Stomach (tissue), 9 donors: ENCODE data around the gene NFE2L2. TPM values are rescaled to one million over a fixed set of nuclear protein-coding genes. Genes with fewer than 3 reads are reported as not detected.
"Not testable (repeated sequence)": the region's sequence is repeated elsewhere in the genome, so short reads cannot be mapped to it uniquely, and the experiment has no call there.

Source experiments
- DNase-seq, 2 donors: peaks; one replicate each; pipeline versions ENCODE4 v3.0.0 to v3.0.0-alpha.2; 2013 to 2019
- H3K27ac ChIP-seq, 5 donors: fragments of 200-600 bp in 4 of 5; sonication (generic) in 4 of 5; one replicate each; pipeline ENCODE4 v1.5.1; 2013 to 2019; ENCODE audit warnings: mild to moderate bottlenecking in 1 of 5, moderate library complexity in 1 of 5
- H3K27me3 ChIP-seq, 3 donors: fragments of 200-600 bp; sonication (generic); one replicate each; pipeline ENCODE4 v1.5.1; 2017 to 2019; ENCODE audit warnings: mixed run types in 1 of 3
- H3K36me3 ChIP-seq, 4 donors: fragments of 200-600 bp; sonication (generic); 1 replicate in 3 of 4; 2 replicates in 1 of 4; pipeline ENCODE4 v1.5.1; 2016 to 2019
- H3K4me1 ChIP-seq, 4 donors: fragments of 200-600 bp; sonication (generic); one replicate each; pipeline ENCODE4 v1.5.1; 2016 to 2019
- H3K4me3 ChIP-seq, 4 donors: fragments of 200-600 bp; sonication (generic) in 3 of 4; one replicate each; pipeline ENCODE4 v1.5.1; 2016 to 2019; ENCODE audit warnings: mild to moderate bottlenecking in 1 of 4
- H3K9me3 ChIP-seq, 4 donors: fragments of 200-600 bp; sonication (generic); one replicate each; pipeline ENCODE4 v1.5.1; 2016 to 2019
- EP300 ChIP-seq: sonication (generic); formaldehyde crosslinking; IDR thresholded peaks from one replicate; pipeline ENCODE4 v1.6.1; 2017; ENCODE audit warnings: antibody characterized with exemption
- POLR2A ChIP-seq, 4 donors: fragments of 450-650 bp; IDR thresholded peaks; one replicate each; pipeline ENCODE4 v1.6.1; 2016; ENCODE audit warnings: antibody characterized with exemption in 4 of 4, control low read depth in 2 of 4, mild to moderate bottlenecking in 1 of 4, moderate library complexity in 1 of 4
- POLR2AphosphoS5 ChIP-seq, 3 donors: sonication (generic); formaldehyde crosslinking; IDR thresholded peaks; one replicate each; pipeline ENCODE4 v1.6.1; 2016; ENCODE audit warnings: antibody characterized with exemption in 3 of 3
- WGBS, 5 donors: extraction: QIAGEN DNeasy Blood & Tissue Kit in 3 of 5; methylation state at CpG; one replicate each; pipeline versions ENCODE4 v1.1.5 to v1.1.7; 2013 to 2018; 5-methylcytosine and 5-hydroxymethylcytosine counted together
- intact Hi-C: fragments of 100-400 bp; cut with DNase I; formaldehyde crosslinking; loops from one replicate; pipeline ENCODE4 v1.15.1; 2023; ENCODE audit warnings: low total_unique reads
- polyA plus RNA-seq, 3 donors: library from polyadenylated mRNA; stranded (reverse); fragments of 200-250 nt; gene quantifications; one replicate each; pipeline ENCODE4 v1.2.3, GENCODE V29; 2013
- total RNA-seq, 5 donors: library from RNA; depleted of rRNA; stranded (reverse); fragments of >200 nt; gene quantifications; one replicate each; pipeline versions ENCODE4 v1.1.0 to v1.2.3, GENCODE V29; 2014 to 2016
- TF ChIP-seq, protein P1 (sequence below), 7 experiments: fragments of 450-650 bp in 4 of 7; fragments of 200-600 bp in 3 of 7; sonication (generic) in 3 of 7; IDR thresholded peaks; one replicate each; pipeline ENCODE4 v1.5.1; 2016 to 2019; ENCODE audit warnings: antibody characterized with exemption in 7 of 7, control low read depth in 2 of 7, mild to moderate bottlenecking in 1 of 7
- donor health status: healthy with polysubstance abuse.
- donor health status: Bipolar disorder and iron deficiency.
- donor health status: healthy.

NFE2L2 gene
- total and polyA plus RNA-seq, 8 donors = 37.1 to 223 (median 112) TPM

DNA sequence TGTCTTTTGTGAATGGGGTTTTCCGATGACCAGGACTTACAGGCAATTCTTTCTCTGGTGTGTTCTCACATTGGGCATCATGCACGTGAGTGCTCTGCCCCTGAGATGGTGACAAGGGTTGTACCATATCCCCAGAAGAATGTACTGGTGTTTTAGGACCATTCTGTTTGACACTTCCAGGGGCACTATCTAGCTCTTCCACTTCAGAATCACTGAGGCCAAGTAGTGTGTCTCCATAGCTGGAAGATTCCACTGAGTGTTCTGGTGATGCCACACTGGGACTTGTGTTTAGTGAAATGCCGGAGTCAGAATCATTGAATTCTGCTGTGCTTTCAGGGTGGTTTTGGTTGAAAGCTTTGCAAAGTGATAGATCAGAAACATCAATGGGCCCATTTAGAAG lies 33.3 kb downstream of the NFE2L2 start:
- intact Hi-C loops = no loop called here
- 82 to 88% (median 88%) methylated on average over 3 of the region's 3 CpGs for WGBS, 5 donors
- Histone ChIP-seq H3K4me1 (peaks cover 4 to 90% (median 26%) of the 10 kb centered on the region in 4 donors), H3K27me3 (no peaks in the 10 kb centered on the region), H3K27ac (no peak overlapping the region), H3K4me3 (no peak overlapping the region), H3K36me3 (peaks cover 39 to 78% (median 68%) of the 10 kb centered on the region in 4 donors), H3K9me3 (no peaks in the 10 kb centered on the region)
- no peak for DNase-seq
- TF ChIP-seq POLR2AphosphoS5 (IDR thresholded peaks at IDR 0.05) = peak in 1 of 3 donors; percentile 3
- TF ChIP-seq, protein P1, sequence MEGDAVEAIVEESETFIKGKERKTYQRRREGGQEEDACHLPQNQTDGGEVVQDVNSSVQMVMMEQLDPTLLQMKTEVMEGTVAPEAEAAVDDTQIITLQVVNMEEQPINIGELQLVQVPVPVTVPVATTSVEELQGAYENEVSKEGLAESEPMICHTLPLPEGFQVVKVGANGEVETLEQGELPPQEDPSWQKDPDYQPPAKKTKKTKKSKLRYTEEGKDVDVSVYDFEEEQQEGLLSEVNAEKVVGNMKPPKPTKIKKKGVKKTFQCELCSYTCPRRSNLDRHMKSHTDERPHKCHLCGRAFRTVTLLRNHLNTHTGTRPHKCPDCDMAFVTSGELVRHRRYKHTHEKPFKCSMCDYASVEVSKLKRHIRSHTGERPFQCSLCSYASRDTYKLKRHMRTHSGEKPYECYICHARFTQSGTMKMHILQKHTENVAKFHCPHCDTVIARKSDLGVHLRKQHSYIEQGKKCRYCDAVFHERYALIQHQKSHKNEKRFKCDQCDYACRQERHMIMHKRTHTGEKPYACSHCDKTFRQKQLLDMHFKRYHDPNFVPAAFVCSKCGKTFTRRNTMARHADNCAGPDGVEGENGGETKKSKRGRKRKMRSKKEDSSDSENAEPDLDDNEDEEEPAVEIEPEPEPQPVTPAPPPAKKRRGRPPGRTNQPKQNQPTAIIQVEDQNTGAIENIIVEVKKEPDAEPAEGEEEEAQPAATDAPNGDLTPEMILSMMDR (IDR thresholded peaks at IDR 0.05) = no peak

DNA sequence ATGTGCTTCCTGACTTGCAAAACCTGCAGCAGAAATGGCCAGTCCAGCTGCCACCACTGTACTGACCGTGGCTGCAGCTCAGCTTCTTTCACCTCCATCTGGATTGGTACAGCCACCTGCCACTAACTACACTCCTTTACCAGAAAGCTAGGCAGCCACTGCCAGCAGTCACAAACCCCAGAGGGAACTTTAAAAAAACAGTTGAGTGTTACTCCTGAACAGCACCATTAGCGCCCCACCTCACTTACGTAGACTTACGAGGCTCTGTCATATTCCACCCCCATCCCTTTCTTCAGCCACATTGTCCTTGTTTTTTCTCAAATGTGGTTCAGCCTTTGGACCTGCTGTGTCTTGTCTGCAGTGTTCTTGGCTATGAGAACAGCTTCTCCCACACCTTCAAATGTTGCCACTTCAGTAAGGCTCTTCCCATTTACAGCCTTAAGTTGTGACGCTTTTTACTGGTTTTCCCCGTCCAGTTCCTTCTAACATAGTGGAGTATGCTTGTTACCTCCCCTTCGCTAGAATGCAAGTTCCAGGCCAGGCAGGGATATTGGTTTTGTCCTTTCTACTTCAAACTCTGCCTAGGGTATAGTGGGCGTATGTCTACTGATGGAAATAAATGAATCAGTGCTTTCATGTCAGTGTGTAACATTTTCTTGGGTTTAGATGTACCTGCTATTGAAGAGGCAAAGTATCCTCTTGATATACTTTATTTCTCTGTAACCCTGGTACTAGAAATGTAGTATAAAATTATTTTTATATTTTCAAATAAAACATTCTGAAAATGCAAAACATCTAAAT lies 34.9 kb downstream of the NFE2L2 start:
- Histone ChIP-seq H3K4me3 (no peak overlapping the region), H3K4me1 (peaks cover 4 to 77% (median 16%) of the 10 kb centered on the region in 4 donors), H3K27me3 (no peaks in the 10 kb centered on the region), H3K9me3 (no peaks in the 10 kb centered on the region), H3K36me3 (peaks cover 39 to 76% (median 74%) of the 10 kb centered on the region in 4 donors), H3K27ac (peak overlapping the region in 2 of 5 donors; percentile 18 to 48)
- TF ChIP-seq POLR2AphosphoS5 (IDR thresholded peaks at IDR 0.05) (peak in 1 of 3 donors; percentile 4), POLR2A (IDR thresholded peaks at IDR 0.05) (no peak), EP300 (no peak)
- TF ChIP-seq, protein P1 (IDR thresholded peaks at IDR 0.05) = no peak
- intact Hi-C loops = no loop called here
- no peak for DNase-seq
- WGBS, 5 donors = 83 to 90% (median 87%) methylated on average over 8 of the region's 8 CpGs

DNA sequence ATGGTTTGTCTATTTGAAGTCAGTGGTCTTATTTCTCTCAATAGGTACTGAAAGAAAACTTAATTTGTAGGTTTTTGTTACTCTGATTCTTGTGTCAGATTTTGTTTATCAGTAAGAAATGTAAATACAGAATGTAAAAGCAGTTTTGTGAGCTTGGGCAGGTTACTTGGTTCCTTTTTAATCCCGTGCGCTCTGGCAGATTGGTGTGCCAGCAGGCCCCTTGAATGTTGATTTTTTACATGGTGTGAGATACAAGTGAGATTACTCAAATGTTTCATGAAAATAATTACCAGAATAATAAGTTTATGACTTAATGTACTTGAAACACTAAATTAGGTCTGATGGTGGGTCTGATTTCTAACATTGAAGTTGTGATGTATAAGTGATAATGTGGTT lies 38.6 kb downstream of the NFE2L2 start:
- TF ChIP-seq POLR2AphosphoS5 (IDR thresholded peaks at IDR 0.05) = no peak
- no peak overlapping the region for H3K4me3 ChIP-seq
- H3K36me3 ChIP-seq = peaks cover 36 to 67% (median 65%) of the 10 kb centered on the region in 4 donors
- no peaks in the 10 kb centered on the region for H3K27me3 ChIP-seq
- H3K9me3 ChIP-seq = no peaks in the 10 kb centered on the region
- WGBS, 5 donors = 36 to 53% (median 44%) methylated on average over 2 of the region's 2 CpGs
- DNase-seq = no peak
- H3K27ac ChIP-seq = peak overlapping the region in 2 of 5 donors; percentile 38 to 65
- H3K4me1 ChIP-seq = peaks cover 0 to 66% (median 13%) of the 10 kb centered on the region in 4 donors
- intact Hi-C loops = no loop called here

DNA sequence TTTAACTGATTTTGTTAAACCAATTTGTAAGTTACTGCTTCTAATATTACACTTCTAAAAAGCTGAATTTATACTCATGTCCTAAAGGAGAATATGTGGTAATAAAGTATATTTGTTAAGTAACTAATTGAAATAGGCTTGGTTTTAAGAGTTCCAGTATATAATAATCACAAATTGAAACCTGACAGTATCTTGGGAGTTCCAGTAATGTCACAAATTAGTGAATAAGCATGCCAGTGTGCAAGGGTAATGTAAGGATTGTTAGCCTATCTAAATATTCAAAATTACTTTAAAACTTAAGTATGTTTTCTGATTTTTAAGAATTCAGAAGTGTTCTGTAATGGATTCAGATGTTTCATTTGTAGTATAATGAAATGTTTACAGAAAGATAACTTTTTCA lies 41.1 kb downstream of the NFE2L2 start:
- Histone ChIP-seq H3K4me1 (peaks cover 0 to 68% (median 25%) of the 10 kb centered on the region in 4 donors), H3K36me3 (peaks cover 33 to 74% (median 66%) of the 10 kb centered on the region in 4 donors)
- H3K9me3 ChIP-seq, H3K4me3 ChIP-seq, H3K27me3 ChIP-seq, DNase-seq, H3K27ac ChIP-seq, intact Hi-C loops: not testable (repeated sequence)

DNA sequence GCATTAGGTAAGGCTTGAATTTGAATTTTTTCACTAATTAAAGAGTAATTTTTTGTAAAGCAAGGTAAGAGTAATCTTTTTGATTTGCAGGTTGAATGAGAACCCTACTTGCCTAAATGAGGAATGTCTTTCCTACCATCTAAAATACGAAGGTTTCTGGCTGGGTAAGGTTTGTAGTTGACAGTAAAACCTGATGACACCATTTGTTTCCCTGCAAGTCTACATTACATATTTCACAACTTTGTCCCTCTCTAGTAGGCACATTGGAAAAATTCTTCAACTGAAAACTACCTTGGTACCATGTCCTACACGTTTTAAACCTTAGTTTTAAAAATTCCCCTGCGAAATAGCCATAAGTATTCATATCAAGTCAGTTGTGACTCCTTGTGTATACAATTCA lies 42.6 kb downstream of the NFE2L2 start:
- 81 to 86% (median 82%) methylated on average over 3 of the region's 3 CpGs for WGBS, 5 donors
- Histone ChIP-seq H3K36me3 (peaks cover 46 to 80% (median 75%) of the 10 kb centered on the region in 4 donors), H3K9me3 (no peaks in the 10 kb centered on the region), H3K4me1 (peaks cover 6 to 68% (median 30%) of the 10 kb centered on the region in 4 donors), H3K4me3 (no peak overlapping the region), H3K27me3 (no peaks in the 10 kb centered on the region), H3K27ac (no peak overlapping the region)
- no peak for TF ChIP-seq POLR2AphosphoS5 (IDR thresholded peaks at IDR 0.05)
- no peak for TF ChIP-seq POLR2A (IDR thresholded peaks at IDR 0.05)
- TF ChIP-seq, protein P1 (IDR thresholded peaks at IDR 0.05) = no peak
- TF ChIP-seq EP300 = no peak
- intact Hi-C loops = no loop called here
- no peak for DNase-seq
